Caco-2 (cell line): Measurements from ENCODE around the gene COL26A1. TPM values are rescaled to one million over a fixed set of nuclear protein-coding genes. Genes with fewer than 3 reads are reported as not detected.

ENCODE experiments used
- BruUV-seq: library from RNA; stranded (reverse); fragments of 400-500 nt; replicated peaks from 2 replicates; lab custom pipeline; 2021; lab: Mats Ljungman, UMichigan
- CTCF ChIA-PET: fragments of 300-600 bp; sonication (Branson Sonifier 250); formaldehyde crosslinking; loops from one replicate; lab custom pipeline; 2022; ENCODE audit warnings: antibody characterized with exemption; lab: Charles Lee
- POLR2A ChIA-PET: fragments of 300-600 bp; sonication (Branson Sonifier 250); formaldehyde crosslinking; loops from one replicate; lab custom pipeline; 2022; ENCODE audit warnings: antibody characterized with exemption; lab: Charles Lee
- DNase-seq, 2 experiments: peaks; one replicate each; pipeline versions ENCODE4 v3.0.0 to v3.0.0-alpha.2; 2020 to 2022
- H3K27me3 ChIP-seq: replicated peaks from 2 replicates; pipeline ENCODE4 v1.6.0; 2011; ENCODE audit warnings: low read length; ENCODE audit not compliant: control insufficient read depth, insufficient read depth
- H3K36me3 ChIP-seq: 2 replicates; pipeline ENCODE4 v1.5.1; 2011; ENCODE audit warnings: low read length; ENCODE audit not compliant: control insufficient read depth, insufficient read depth
- H3K4me1 ChIP-seq: fragments of 250-450 bp; sonication (Bioruptor Pico); 2 replicates; pipeline ENCODE4 v1.5.1; 2020; ENCODE audit warnings: mild to moderate bottlenecking
- H3K4me3 ChIP-seq: 2 replicates; pipeline ENCODE4 v1.5.1; 2011; ENCODE audit warnings: low read depth, mild to moderate bottlenecking, control low read depth, low read length
- H3K9me3 ChIP-seq: fragments of 250-450 bp; sonication (Bioruptor Pico); 2 replicates; pipeline ENCODE4 v1.5.1; 2020; ENCODE audit warnings: mild to moderate bottlenecking, moderate library complexity
- H3K27ac Mint-ChIP-seq: one replicate; pipeline ENCODE4 v1.8.0; 2022; ENCODE audit warnings: mixed read lengths; ENCODE audit not compliant: unreplicated experiment
- H3K27me3 Mint-ChIP-seq: one replicate; pipeline ENCODE4 v1.8.0; 2022; ENCODE audit warnings: mixed read lengths; ENCODE audit not compliant: insufficient read depth, unreplicated experiment
- H3K36me3 Mint-ChIP-seq: one replicate; pipeline ENCODE4 v1.8.0; 2022; ENCODE audit warnings: mild to moderate bottlenecking, mixed read lengths; ENCODE audit not compliant: insufficient read depth, unreplicated experiment
- H3K4me1 Mint-ChIP-seq: one replicate; pipeline ENCODE4 v1.8.0; 2022; ENCODE audit warnings: low read depth, mixed read lengths; ENCODE audit not compliant: unreplicated experiment
- H3K4me3 Mint-ChIP-seq: one replicate; pipeline ENCODE4 v1.8.0; 2022; ENCODE audit warnings: mild to moderate bottlenecking, moderate library complexity, mixed read lengths; ENCODE audit not compliant: unreplicated experiment
- H3K9me3 Mint-ChIP-seq: one replicate; pipeline ENCODE4 v1.8.0; 2022; ENCODE audit warnings: mixed read lengths; ENCODE audit not compliant: unreplicated experiment
- intact Hi-C: fragments of 100-400 bp; cut with micrococcal nuclease; formaldehyde crosslinking; loops from one replicate; pipeline ENCODE4 v1.10.0; 2022; ENCODE audit not compliant: unreplicated experiment
- total RNA-seq: library from RNA; stranded (reverse); gene quantifications from 2 replicates; pipeline ENCODE4 v1.2.3, GENCODE V29; 2022
- TF ChIP-seq, protein P1 (sequence below), 2 experiments: fragments of 200-600 bp in 1 of 2; IDR thresholded peaks; 1 replicate in 1 of 2; 2 replicates in 1 of 2; pipeline versions ENCODE4 v1.5.1 to v1.8.0; 2011 to 2022; ENCODE audit warnings: antibody characterized with exemption in 1 of 2, control low read depth in 1 of 2, inconsistent platforms in 1 of 2, low read depth in 1 of 2, low read length in 1 of 2, mild to moderate bottlenecking in 1 of 2, moderate library complexity in 1 of 2; ENCODE audit not compliant: insufficient read depth in 1 of 2, severe bottlenecking in 1 of 2, unreplicated experiment in 1 of 2

COL26A1 gene
- total RNA-seq, 1 experiment from 2014 or later: 23.3 TPM

DNA sequence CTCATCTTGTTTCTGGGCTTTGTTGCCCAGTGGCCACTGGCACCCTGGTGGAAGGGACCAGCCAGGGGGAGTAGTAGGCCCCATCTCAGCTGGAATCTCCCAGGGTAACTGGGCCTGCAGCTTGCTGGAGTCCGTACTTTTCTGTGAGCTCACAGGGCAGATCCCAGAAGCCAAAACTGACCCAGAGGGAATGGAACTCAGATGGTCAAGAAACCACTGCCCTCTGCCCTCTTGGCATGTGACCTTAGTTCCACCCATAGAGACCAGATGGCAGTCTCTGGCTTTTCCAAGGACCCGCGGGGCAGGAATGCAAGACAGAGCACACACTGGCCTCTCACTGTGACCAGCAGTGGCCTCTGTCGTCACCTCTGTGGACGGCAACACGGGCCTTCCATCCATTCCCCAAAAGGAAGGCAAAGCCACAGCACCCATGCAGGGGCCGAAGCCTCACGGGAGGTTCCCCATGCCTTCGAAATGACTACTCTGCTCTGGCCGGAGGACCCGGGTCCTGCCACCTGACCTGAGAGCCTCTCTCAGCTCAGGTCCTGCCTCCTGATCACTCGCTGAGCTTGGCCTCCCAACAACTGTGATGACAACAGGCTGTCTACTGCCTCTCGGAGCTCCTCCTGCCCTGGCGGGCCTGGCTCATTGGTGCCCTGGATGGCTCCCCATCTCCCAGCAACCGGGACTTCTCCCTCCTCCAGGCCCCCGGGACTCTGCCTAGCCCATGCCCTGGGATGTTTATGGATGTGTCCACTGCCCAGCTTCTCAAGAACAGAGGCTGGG, 236.5 kb downstream of the COL26A1 start:
- CTCF ChIA-PET: interaction anchor here (0.6 to 1.0 kb wide), 2 partner anchors 104 to 861 kb away, joined by 3 to 4 read pairs; no protein-coding TSS in a partner anchor
- H3K4me3 ChIP-seq: no peak overlapping the region
- H3K36me3 Mint-ChIP-seq: peaks cover 7% of the 10 kb centered on the region
- peaks cover 6% of the 10 kb centered on the region; the same call in 1 of the 2 replicates for H3K9me3 ChIP-seq
- TF ChIP-seq, protein P1, sequence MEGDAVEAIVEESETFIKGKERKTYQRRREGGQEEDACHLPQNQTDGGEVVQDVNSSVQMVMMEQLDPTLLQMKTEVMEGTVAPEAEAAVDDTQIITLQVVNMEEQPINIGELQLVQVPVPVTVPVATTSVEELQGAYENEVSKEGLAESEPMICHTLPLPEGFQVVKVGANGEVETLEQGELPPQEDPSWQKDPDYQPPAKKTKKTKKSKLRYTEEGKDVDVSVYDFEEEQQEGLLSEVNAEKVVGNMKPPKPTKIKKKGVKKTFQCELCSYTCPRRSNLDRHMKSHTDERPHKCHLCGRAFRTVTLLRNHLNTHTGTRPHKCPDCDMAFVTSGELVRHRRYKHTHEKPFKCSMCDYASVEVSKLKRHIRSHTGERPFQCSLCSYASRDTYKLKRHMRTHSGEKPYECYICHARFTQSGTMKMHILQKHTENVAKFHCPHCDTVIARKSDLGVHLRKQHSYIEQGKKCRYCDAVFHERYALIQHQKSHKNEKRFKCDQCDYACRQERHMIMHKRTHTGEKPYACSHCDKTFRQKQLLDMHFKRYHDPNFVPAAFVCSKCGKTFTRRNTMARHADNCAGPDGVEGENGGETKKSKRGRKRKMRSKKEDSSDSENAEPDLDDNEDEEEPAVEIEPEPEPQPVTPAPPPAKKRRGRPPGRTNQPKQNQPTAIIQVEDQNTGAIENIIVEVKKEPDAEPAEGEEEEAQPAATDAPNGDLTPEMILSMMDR (IDR thresholded peaks at IDR 0.05; ENCODE audit: insufficient read depth in 1 of 2, low read depth in 1 of 2, low read length in 1 of 2, severe bottlenecking in 1 of 2, unreplicated experiment in 1 of 2): no peak
- H3K9me3 Mint-ChIP-seq: no peaks in the 10 kb centered on the region
- intact Hi-C loops: loop anchor here (2.0 kb wide), 1 partner anchor 14 kb away; no protein-coding TSS in a partner anchor
- peak; percentile 52 to 59 for DNase-seq
- H3K4me3 Mint-ChIP-seq: no peak overlapping the region
- peak overlapping the region; percentile 53 for H3K27ac Mint-ChIP-seq
- POLR2A ChIA-PET: no interaction called here
- no peaks in the 10 kb centered on the region for H3K36me3 ChIP-seq
- H3K27me3 Mint-ChIP-seq: no peaks in the 10 kb centered on the region
- peaks cover 43% of the 10 kb centered on the region for H3K4me1 ChIP-seq
- H3K27me3 ChIP-seq: no peaks in the 10 kb centered on the region
- peaks cover 13% of the 10 kb centered on the region for H3K4me1 Mint-ChIP-seq
- no TSS peak for BruUV-seq

DNA sequence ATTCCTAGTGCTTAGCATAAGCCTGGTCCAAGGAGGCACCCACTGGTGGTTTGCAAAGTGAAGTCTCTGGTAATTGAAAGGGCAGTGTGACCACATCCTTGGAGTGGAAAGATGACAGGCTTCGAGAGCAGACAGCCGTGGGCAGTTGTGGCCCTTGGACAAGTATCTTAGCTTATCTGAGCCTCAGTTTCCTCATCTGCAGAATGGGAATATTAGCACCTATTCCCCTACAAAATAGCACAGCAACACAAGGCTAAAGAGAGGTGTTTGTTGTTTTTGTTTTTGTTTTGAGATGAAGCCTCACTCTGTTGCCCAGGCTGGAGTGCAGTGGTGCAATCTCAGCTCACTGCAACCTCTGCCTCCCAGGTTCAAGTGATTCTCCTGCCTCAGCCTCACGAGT, 237.1 kb downstream of the COL26A1 start:
- Mint-ChIP-seq H3K4me1 (peaks cover 13% of the 10 kb centered on the region), H3K4me3 (no peak overlapping the region), H3K9me3 (no peaks in the 10 kb centered on the region), H3K27ac (peak overlapping the region; percentile 53), H3K27me3 (no peaks in the 10 kb centered on the region), H3K36me3 (peaks cover 7% of the 10 kb centered on the region)
- H3K36me3 ChIP-seq: no peaks in the 10 kb centered on the region
- POLR2A ChIA-PET: no interaction called here
- DNase-seq: no peak
- no TSS peak for BruUV-seq
- intact Hi-C loops: loop anchor here (2.0 to 10.0 kb wide), 3 partner anchors 15 to 88 kb away; no protein-coding TSS in a partner anchor
- H3K4me1 ChIP-seq: peaks cover 43% of the 10 kb centered on the region
- H3K9me3 ChIP-seq: peaks cover 6% of the 10 kb centered on the region; the same call in 1 of the 2 replicates
- H3K27me3 ChIP-seq: no peaks in the 10 kb centered on the region
- TF ChIP-seq, protein P1 (IDR thresholded peaks at IDR 0.05; ENCODE audit: insufficient read depth in 1 of 2, low read depth in 1 of 2, low read length in 1 of 2, severe bottlenecking in 1 of 2, unreplicated experiment in 1 of 2): no peak
- CTCF ChIA-PET: interaction anchor here (0.6 to 1.0 kb wide), 2 partner anchors 103 to 861 kb away, joined by 3 to 4 read pairs; no protein-coding TSS in a partner anchor
- no peak overlapping the region for H3K4me3 ChIP-seq

DNA sequence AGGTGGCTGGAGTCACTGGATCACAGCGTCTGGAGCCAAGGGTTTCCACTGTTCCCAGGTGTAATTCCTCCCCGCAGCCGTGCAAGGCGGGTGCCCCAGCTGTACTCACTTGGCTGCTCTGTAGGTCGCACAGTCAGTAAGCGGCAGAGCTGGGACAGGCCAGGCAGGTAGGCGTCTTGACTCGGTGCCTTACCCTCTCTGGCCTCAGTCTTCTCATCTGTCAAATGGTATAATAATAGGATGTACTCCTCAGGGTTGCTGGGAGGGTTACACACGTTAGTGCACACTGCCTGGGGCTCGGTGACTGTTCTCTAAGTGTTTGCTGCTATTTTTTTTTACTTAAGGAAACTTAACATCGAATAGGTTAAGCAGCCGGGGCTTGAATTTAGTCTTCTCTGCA, 239.4 kb downstream of the COL26A1 start:
- H3K4me1 Mint-ChIP-seq: peaks cover 13% of the 10 kb centered on the region
- intact Hi-C loops: loop anchor here (1.0 to 10.0 kb wide), 6 partner anchors 17 to 634 kb away; no protein-coding TSS in a partner anchor
- H3K36me3 Mint-ChIP-seq: peaks cover 7% of the 10 kb centered on the region
- no peaks in the 10 kb centered on the region for H3K9me3 Mint-ChIP-seq
- H3K27me3 ChIP-seq: no peaks in the 10 kb centered on the region
- CTCF ChIA-PET: interaction anchor here (1.0 to 1.9 kb wide), 7 partner anchors 13 to 100 kb away, joined by 3 to 21 read pairs (median 3); no protein-coding TSS in a partner anchor
- H3K4me3 Mint-ChIP-seq: no peak overlapping the region
- H3K27ac Mint-ChIP-seq: peak overlapping the region; percentile 86
- POLR2A ChIA-PET: no interaction called here
- peaks cover 41% of the 10 kb centered on the region for H3K4me1 ChIP-seq
- no peak for DNase-seq
- no peak overlapping the region for H3K4me3 ChIP-seq
- no peaks in the 10 kb centered on the region for H3K27me3 Mint-ChIP-seq
- TF ChIP-seq, protein P1 (IDR thresholded peaks at IDR 0.05; ENCODE audit: insufficient read depth in 1 of 2, low read depth in 1 of 2, low read length in 1 of 2, severe bottlenecking in 1 of 2, unreplicated experiment in 1 of 2): no peak
- H3K9me3 ChIP-seq: no peaks in the 10 kb centered on the region
- no TSS peak for BruUV-seq
- H3K36me3 ChIP-seq: no peaks in the 10 kb centered on the region
